Hepatocyte (in vitro differentiated cells): ENCODE data around the gene RABGAP1L. TPM values are rescaled to one million over a fixed set of nuclear protein-coding genes. Genes with fewer than 3 reads are reported as not detected.

ENCODE experiments used
- DNase-seq: peaks from one replicate; pipeline ENCODE4 v3.0.0-alpha.2; 2016; ENCODE audit warnings: low spot score
- H2AFZ ChIP-seq: fragments of 200-600 bp; sonication (generic); 2 replicates; pipeline ENCODE4 v1.6.0; 2016; ENCODE audit warnings: antibody characterized with exemption, mild to moderate bottlenecking
- H3K27ac ChIP-seq: fragments of 200-600 bp; sonication (generic); 2 replicates; pipeline ENCODE4 v1.5.1; 2016; ENCODE audit warnings: mild to moderate bottlenecking
- H3K27me3 ChIP-seq: fragments of 200-600 bp; sonication (generic); 2 replicates; pipeline ENCODE4 v1.6.1; 2016
- H3K36me3 ChIP-seq: fragments of 200-600 bp; sonication (generic); replicated peaks from 2 replicates; pipeline ENCODE4 v1.5.1; 2016; ENCODE audit warnings: low read depth; ENCODE audit not compliant: insufficient read depth
- H3K4me1 ChIP-seq: fragments of 200-600 bp; sonication (generic); 2 replicates; pipeline ENCODE4 v1.5.1; 2016; ENCODE audit warnings: mild to moderate bottlenecking, moderate library complexity; ENCODE audit not compliant: insufficient read depth
- H3K4me2 ChIP-seq: fragments of 200-600 bp; sonication (generic); 2 replicates; pipeline ENCODE4 v1.6.0; 2016
- H3K4me3 ChIP-seq: fragments of 200-600 bp; sonication (generic); 2 replicates; pipeline ENCODE4 v1.5.1; 2016; ENCODE audit warnings: mild to moderate bottlenecking
- H3K79me2 ChIP-seq: fragments of 200-600 bp; sonication (generic); 2 replicates; pipeline ENCODE4 v1.6.0; 2017; ENCODE audit warnings: mild to moderate bottlenecking
- H3K9me2 ChIP-seq: fragments of 200-600 bp; sonication (generic); replicated peaks from 2 replicates; pipeline ENCODE4 v1.6.0; 2017; ENCODE audit warnings: mild to moderate bottlenecking; ENCODE audit not compliant: insufficient read depth
- H3K9me3 ChIP-seq: fragments of 200-600 bp; sonication (generic); 2 replicates; pipeline ENCODE4 v1.5.1; 2016; ENCODE audit warnings: low read depth, mild to moderate bottlenecking
- H4K20me1 ChIP-seq: fragments of 200-600 bp; sonication (generic); 2 replicates; pipeline ENCODE4 v1.6.0; 2016; ENCODE audit warnings: mild to moderate bottlenecking; ENCODE audit not compliant: insufficient read depth, poor library complexity, severe bottlenecking
- CTCF ChIP-seq: fragments of 200-600 bp; sonication (generic); IDR thresholded peaks from 2 replicates; pipeline ENCODE4 v1.5.1; 2016; ENCODE audit warnings: antibody characterized with exemption, mild to moderate bottlenecking; ENCODE audit not compliant: poor library complexity
- EZH2 ChIP-seq: fragments of 200-600 bp; sonication (generic); IDR thresholded peaks from 2 replicates; pipeline ENCODE4 v1.6.1; 2016; ENCODE audit warnings: antibody characterized with exemption, mild to moderate bottlenecking, borderline replicate concordance
- EZH2phosphoT487 ChIP-seq: fragments of 200-600 bp; sonication (generic); IDR thresholded peaks from one replicate; pipeline ENCODE4 v1.6.1; 2018; ENCODE audit warnings: antibody characterized with exemption, mild to moderate bottlenecking, low read depth, moderate library complexity; ENCODE audit not compliant: unreplicated experiment, severe bottlenecking
- WGBS: methylation state at CpG from one replicate; pipeline ENCODE4 v1.1.6; 2016; ENCODE audit warnings: low lambda C conversion rate; ENCODE audit errors: missing lambda C conversion rate; 5-methylcytosine and 5-hydroxymethylcytosine counted together
- polyA plus RNA-seq: library from polyadenylated mRNA; unstranded; fragments of >200 nt; fragmentation: Nextera tagmentation; extraction: Ambion mirVana; gene quantifications from 2 replicates; pipeline ENCODE4 v1.2.1, GENCODE V29; 2016
- total RNA-seq: library from RNA; depleted of rRNA; stranded (reverse); fragments of >200 nt; gene quantifications from 2 replicates; pipeline ENCODE4 v1.2.3, GENCODE V29; 2014

RABGAP1L gene
- total and polyA plus RNA-seq, 2 experiments from 2014 or later = 15.0 to 41.8 TPM

- no peak overlapping the region for H3K4me3 ChIP-seq
- H3K79me2 ChIP-seq = no peaks in the 10 kb centered on the region
- no peaks in the 10 kb centered on the region for H3K9me3 ChIP-seq
- no peaks in the 10 kb centered on the region for H3K4me1 ChIP-seq
- no peak overlapping the region for H2AFZ ChIP-seq
- no peaks in the 10 kb centered on the region for H3K9me2 ChIP-seq
- H3K27ac ChIP-seq = no peak overlapping the region
- 91% methylated on average over 1 of the region's 1 CpG for WGBS
- no peaks in the 10 kb centered on the region for H3K36me3 ChIP-seq
- H3K27me3 ChIP-seq = no peaks in the 10 kb centered on the region
- H4K20me1 ChIP-seq = no peaks in the 10 kb centered on the region
- no peak for DNase-seq
- no peak overlapping the region for H3K4me2 ChIP-seq
- no peak for TF ChIP-seq EZH2
- no peak for TF ChIP-seq CTCF
- TF ChIP-seq EZH2phosphoT487 = no peak
These were observed 254.9 kb downstream of the RABGAP1L start for GRCh38 chr1:174414203-174414602.

- Histone ChIP-seq H3K27ac (no peak overlapping the region), H3K4me3 (no peak overlapping the region), H3K9me2 (no peaks in the 10 kb centered on the region), H2AFZ (no peak overlapping the region), H3K36me3 (no peaks in the 10 kb centered on the region), H3K9me3 (no peaks in the 10 kb centered on the region), H3K4me1 (no peaks in the 10 kb centered on the region), H4K20me1 (no peaks in the 10 kb centered on the region), H3K4me2 (no peak overlapping the region), H3K27me3 (no peaks in the 10 kb centered on the region), H3K79me2 (no peaks in the 10 kb centered on the region)
- 92% methylated on average over 2 of the region's 2 CpGs for WGBS
- TF ChIP-seq EZH2 (no peak), CTCF (no peak), EZH2phosphoT487 (no peak)
- DNase-seq = no peak
These were observed 256.2 kb downstream of the RABGAP1L start for GRCh38 chr1:174415506-174415905.

- H3K9me2 ChIP-seq = no peaks in the 10 kb centered on the region
- no peaks in the 10 kb centered on the region for H3K79me2 ChIP-seq
- H3K9me3 ChIP-seq = no peaks in the 10 kb centered on the region
- H3K27me3 ChIP-seq = no peaks in the 10 kb centered on the region
- H3K27ac ChIP-seq = no peak overlapping the region
- WGBS = 84% methylated on average over 2 of the region's 2 CpGs
- H3K4me1 ChIP-seq = no peaks in the 10 kb centered on the region
- H3K4me2 ChIP-seq = no peak overlapping the region
- H2AFZ ChIP-seq = no peak overlapping the region
- H3K36me3 ChIP-seq = no peaks in the 10 kb centered on the region
- TF ChIP-seq EZH2phosphoT487 (no peak), EZH2 (no peak)
- no peaks in the 10 kb centered on the region for H4K20me1 ChIP-seq
- no peak for DNase-seq
- H3K4me3 ChIP-seq = no peak overlapping the region
These were observed 258.6 kb downstream of the RABGAP1L start for GRCh38 chr1:174417921-174418320.

GRCh38 chr1:174425121-174425520, 265.8 kb downstream of the RABGAP1L start:
- H3K27me3 ChIP-seq = no peaks in the 10 kb centered on the region
- H3K9me2 ChIP-seq = no peaks in the 10 kb centered on the region
- no peak overlapping the region for H3K4me3 ChIP-seq
- TF ChIP-seq EZH2 = no peak
- no peak for TF ChIP-seq EZH2phosphoT487
- no peak for TF ChIP-seq CTCF
- H3K27ac ChIP-seq = no peak overlapping the region
- no peak for DNase-seq
- no peaks in the 10 kb centered on the region for H3K79me2 ChIP-seq
- H3K9me3 ChIP-seq = no peaks in the 10 kb centered on the region
- H3K4me2 ChIP-seq = no peak overlapping the region
- H3K4me1 ChIP-seq = no peaks in the 10 kb centered on the region
- H3K36me3 ChIP-seq = no peaks in the 10 kb centered on the region
- H2AFZ ChIP-seq = no peak overlapping the region
- H4K20me1 ChIP-seq = no peaks in the 10 kb centered on the region
